Measurements from ENCODE around the gene GRID1. TPM values are rescaled to one million over a fixed set of nuclear protein-coding genes. Genes with fewer than 3 reads are reported as not detected.
A peak's percentile ranks its signal among the peaks of the same experiment; 100 is the strongest.

The GRID1 gene
- total and polyA plus RNA-seq, 9 of the 15 experiments (the other 6 are each of a cell fraction or from before 2014, with no cell fraction given) = 0.01 to 7.2 (median 1.2) TPM

DNA sequence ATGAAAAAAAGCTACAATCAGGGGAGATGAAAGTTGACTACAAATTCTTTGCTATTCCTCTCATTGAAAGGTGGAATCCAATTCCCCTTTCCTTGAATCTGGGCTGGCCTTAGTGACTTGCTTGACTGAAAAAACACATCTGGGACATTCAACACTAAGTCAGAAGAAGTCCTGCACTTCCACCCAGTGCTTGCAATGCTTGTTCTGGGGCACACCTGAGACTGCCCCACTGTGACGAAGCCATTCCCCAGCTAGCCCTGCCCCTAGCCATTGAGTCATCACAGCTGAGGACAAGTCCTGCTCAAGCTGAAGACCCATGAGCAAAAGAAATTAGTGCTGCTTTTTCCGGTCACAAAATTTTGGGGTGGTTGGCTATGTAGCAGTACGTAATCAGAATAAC, 19.2 kb upstream of the GRID1 start:
- Histone ChIP-seq H3K9me1 (ENCODE audit: control insufficient read depth, insufficient read depth, low read length) (no peaks in the 10 kb centered on the region), H3K9ac (ENCODE audit: insufficient read depth in 1 of 2, low read depth in 2 of 2, low read length in 2 of 2) (no peak overlapping the region), H3K36me3 (ENCODE audit: control insufficient read depth, insufficient read depth, low read length) (no peaks in the 10 kb centered on the region), H2AFZ (ENCODE audit: low read depth, low read length) (no peak overlapping the region), H3K27ac (ENCODE audit: extremely low read depth, low read depth, low read length) (no peak overlapping the region), H3K4me3 (no peak overlapping the region), H4K20me1 (replicated peaks; ENCODE audit: control insufficient read depth, insufficient read depth, low read length) (no peaks in the 10 kb centered on the region), H3K4me2 (ENCODE audit: insufficient read depth, low read length) (no peak overlapping the region), H3K4me1 (replicated peaks in 1 of 2; ENCODE audit: control insufficient read depth in 2 of 2, insufficient read depth in 2 of 2, low read length in 2 of 2) (peaks cover 0 to 6% of the 10 kb centered on the region in 2 experiments; a peak in 3 of 5 replicates), H3K27me3 (ENCODE audit: control insufficient read depth in 2 of 2, insufficient read depth in 2 of 2, low read length in 2 of 2) (no peaks in the 10 kb centered on the region; a peak in 1 of 5 replicates), H3K79me2 (ENCODE audit: control insufficient read depth, insufficient read depth, low read length) (no peaks in the 10 kb centered on the region), H3K9me3 (replicated peaks; ENCODE audit: control insufficient read depth, insufficient read depth, low read depth, low read length) (no peaks in the 10 kb centered on the region)
- CTCF ChIA-PET (ENCODE audit: low intra/inter-chr PET ratio) = no interaction called here
- BruUV-seq (replicated peaks) = no TSS peak
- TF ChIP-seq TBP (optimal IDR thresholded peaks at IDR 0.05; ENCODE audit: low read depth, low read length) (no peak), LEF1 (IDR thresholded peaks at IDR 0.05) (no peak), MCM5 (IDR thresholded peaks at IDR 0.05; ENCODE audit: low read depth) (no peak), FOXM1 (IDR thresholded peaks at IDR 0.05; ENCODE audit: low read depth) (no peak), FOXM1 (CRISPR knock-in tag; IDR thresholded peaks at IDR 0.05; ENCODE audit: low read depth) (no peak), ZKSCAN8 (CRISPR knock-in tag; IDR thresholded peaks at IDR 0.05) (no peak)
- TF ChIP-seq, protein P1, sequence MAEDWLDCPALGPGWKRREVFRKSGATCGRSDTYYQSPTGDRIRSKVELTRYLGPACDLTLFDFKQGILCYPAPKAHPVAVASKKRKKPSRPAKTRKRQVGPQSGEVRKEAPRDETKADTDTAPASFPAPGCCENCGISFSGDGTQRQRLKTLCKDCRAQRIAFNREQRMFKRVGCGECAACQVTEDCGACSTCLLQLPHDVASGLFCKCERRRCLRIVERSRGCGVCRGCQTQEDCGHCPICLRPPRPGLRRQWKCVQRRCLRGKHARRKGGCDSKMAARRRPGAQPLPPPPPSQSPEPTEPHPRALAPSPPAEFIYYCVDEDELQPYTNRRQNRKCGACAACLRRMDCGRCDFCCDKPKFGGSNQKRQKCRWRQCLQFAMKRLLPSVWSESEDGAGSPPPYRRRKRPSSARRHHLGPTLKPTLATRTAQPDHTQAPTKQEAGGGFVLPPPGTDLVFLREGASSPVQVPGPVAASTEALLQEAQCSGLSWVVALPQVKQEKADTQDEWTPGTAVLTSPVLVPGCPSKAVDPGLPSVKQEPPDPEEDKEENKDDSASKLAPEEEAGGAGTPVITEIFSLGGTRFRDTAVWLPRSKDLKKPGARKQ (CRISPR knock-in tag; IDR thresholded peaks at IDR 0.05) = no peak
- FAIRE-seq = no peak
- POLR2A ChIA-PET = interaction anchor here (0.7 kb wide), 1 partner anchor 1139 kb away, joined by 3 read pairs; no protein-coding TSS in a partner anchor
- intact Hi-C loops (cut with micrococcal nuclease) = no loop called here
- whole genome bisulfite sequencing (ENCODE audit: insufficient coverage, low coverage, missing lambda C conversion rate) = 0% methylated on average over 2 of the region's 3 CpGs
- in situ Hi-C loops (cut with MboI) = no loop called here
- ATAC-seq = 0 out of 3 replicates have a peak, but pooled peaks have one; percentile 46
- DNase-seq (ENCODE audit: extremely low read depth in 1 of 4, low spot score in 3 of 4) = no peak
